ENCODE data around the gene ANK2.

The ANK2 gene

GRCh38 chr4:113288257-113288656 is 238.8 kb downstream of the ANK2 start:
- no peak overlapping the region for H3K27ac ChIP-seq (ENCODE audit: low read depth, low read length, poor library complexity, severe bottlenecking)
- TF ChIP-seq, protein P1, sequence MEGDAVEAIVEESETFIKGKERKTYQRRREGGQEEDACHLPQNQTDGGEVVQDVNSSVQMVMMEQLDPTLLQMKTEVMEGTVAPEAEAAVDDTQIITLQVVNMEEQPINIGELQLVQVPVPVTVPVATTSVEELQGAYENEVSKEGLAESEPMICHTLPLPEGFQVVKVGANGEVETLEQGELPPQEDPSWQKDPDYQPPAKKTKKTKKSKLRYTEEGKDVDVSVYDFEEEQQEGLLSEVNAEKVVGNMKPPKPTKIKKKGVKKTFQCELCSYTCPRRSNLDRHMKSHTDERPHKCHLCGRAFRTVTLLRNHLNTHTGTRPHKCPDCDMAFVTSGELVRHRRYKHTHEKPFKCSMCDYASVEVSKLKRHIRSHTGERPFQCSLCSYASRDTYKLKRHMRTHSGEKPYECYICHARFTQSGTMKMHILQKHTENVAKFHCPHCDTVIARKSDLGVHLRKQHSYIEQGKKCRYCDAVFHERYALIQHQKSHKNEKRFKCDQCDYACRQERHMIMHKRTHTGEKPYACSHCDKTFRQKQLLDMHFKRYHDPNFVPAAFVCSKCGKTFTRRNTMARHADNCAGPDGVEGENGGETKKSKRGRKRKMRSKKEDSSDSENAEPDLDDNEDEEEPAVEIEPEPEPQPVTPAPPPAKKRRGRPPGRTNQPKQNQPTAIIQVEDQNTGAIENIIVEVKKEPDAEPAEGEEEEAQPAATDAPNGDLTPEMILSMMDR (IDR thresholded peaks at IDR 0.05; ENCODE audit: low read length): no peak
- TF ChIP-seq EZH2 (IDR thresholded peaks at IDR 0.05; ENCODE audit: borderline replicate concordance, low read length): no peak

DNA sequence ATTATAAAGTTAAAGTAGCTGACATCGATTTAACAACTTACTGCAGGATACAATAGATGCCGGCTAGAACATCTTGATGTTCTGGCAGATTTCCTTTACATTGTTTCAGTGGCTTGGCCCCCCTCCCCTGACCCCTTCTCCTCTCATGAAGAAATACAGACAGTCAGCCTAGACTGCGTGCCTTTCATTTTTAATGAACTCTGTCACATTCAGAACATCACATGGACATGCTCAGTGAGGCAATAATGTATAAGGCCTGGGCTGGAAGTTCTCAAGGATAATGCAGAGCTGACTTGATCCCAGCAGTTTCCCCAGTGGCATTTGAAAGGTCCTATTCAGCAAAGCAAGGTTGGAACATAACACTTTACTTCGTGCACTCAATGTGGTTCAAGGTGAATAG is 239.2 kb downstream of the ANK2 start:
- no peaks in the 10 kb centered on the region for H3K4me1 ChIP-seq (ENCODE audit: insufficient read depth, low read length, severe bottlenecking)
- no peaks in the 10 kb centered on the region for H3K9me3 ChIP-seq (ENCODE audit: low read length)
- no peak overlapping the region for H3K27ac ChIP-seq (ENCODE audit: low read depth, low read length, poor library complexity, severe bottlenecking)
- H3K9me2 ChIP-seq (ENCODE audit: low read depth, low read length): no peaks in the 10 kb centered on the region
- no peaks in the 10 kb centered on the region for H3K27me3 ChIP-seq (ENCODE audit: insufficient read depth, low read length)
- no peaks in the 10 kb centered on the region for H3K79me2 ChIP-seq (ENCODE audit: insufficient read depth, low read length)
- TF ChIP-seq, protein P1 (IDR thresholded peaks at IDR 0.05; ENCODE audit: low read length): no peak
- TF ChIP-seq EZH2 (IDR thresholded peaks at IDR 0.05; ENCODE audit: borderline replicate concordance, low read length): no peak
- H3K4me2 ChIP-seq (ENCODE audit: low read length): no peak overlapping the region
- no peak overlapping the region for H3K9ac ChIP-seq (ENCODE audit: low read length)
- H4K20me1 ChIP-seq (ENCODE audit: insufficient read depth, low read length): no peaks in the 10 kb centered on the region
- H2AFZ ChIP-seq (ENCODE audit: low read length): no peak overlapping the region
- H3K36me3 ChIP-seq (ENCODE audit: insufficient read depth, low read length): no peaks in the 10 kb centered on the region
- H3F3A ChIP-seq (ENCODE audit: insufficient read depth, low read length): no peaks in the 10 kb centered on the region
- H3K4me3 ChIP-seq (ENCODE audit: low read depth, low read length, poor library complexity, severe bottlenecking): no peak overlapping the region

More at GRCh38 chr4:113288257-113288656, 238.8 kb downstream of the ANK2 start:
- Histone ChIP-seq H3K79me2 (ENCODE audit: insufficient read depth, low read length) (no peaks in the 10 kb centered on the region), H3F3A (ENCODE audit: insufficient read depth, low read length) (no peaks in the 10 kb centered on the region), H3K9ac (ENCODE audit: low read length) (no peak overlapping the region), H3K9me3 (ENCODE audit: low read length) (no peaks in the 10 kb centered on the region), H3K9me2 (ENCODE audit: low read depth, low read length) (no peaks in the 10 kb centered on the region), H3K36me3 (ENCODE audit: insufficient read depth, low read length) (no peaks in the 10 kb centered on the region), H3K27me3 (ENCODE audit: insufficient read depth, low read length) (no peaks in the 10 kb centered on the region), H2AFZ (ENCODE audit: low read length) (no peak overlapping the region), H3K4me3 (ENCODE audit: low read depth, low read length, poor library complexity, severe bottlenecking) (no peak overlapping the region), H4K20me1 (ENCODE audit: insufficient read depth, low read length) (no peaks in the 10 kb centered on the region), H3K4me1 (ENCODE audit: insufficient read depth, low read length, severe bottlenecking) (no peaks in the 10 kb centered on the region), H3K4me2 (ENCODE audit: low read length) (no peak overlapping the region)

DNA sequence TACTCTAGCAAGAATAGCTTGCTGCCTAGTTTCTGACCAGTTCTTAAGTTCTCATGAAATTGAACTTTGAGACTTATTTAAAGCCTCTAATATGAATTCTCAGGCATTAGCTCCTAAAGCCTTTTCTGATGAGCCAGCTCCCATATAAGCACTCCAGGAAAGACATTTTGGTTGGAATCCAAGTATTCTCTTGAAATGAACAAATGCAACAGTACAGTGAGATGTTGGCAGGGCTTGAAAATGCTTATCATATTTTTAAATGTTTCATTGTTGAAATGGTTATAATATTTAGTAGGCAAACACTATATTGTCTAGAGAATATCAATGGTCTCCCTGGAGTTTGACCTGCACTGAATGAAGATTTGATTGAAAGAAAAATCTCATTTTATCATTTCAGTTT is 240.3 kb downstream of the ANK2 start:
- no peak overlapping the region for H3K27ac ChIP-seq (ENCODE audit: low read depth, low read length, poor library complexity, severe bottlenecking)
- H3K4me3 ChIP-seq (ENCODE audit: low read depth, low read length, poor library complexity, severe bottlenecking): no peak overlapping the region

More for the DNA sequence above, 240.3 kb downstream of the ANK2 start:
- Histone ChIP-seq H2AFZ (ENCODE audit: low read length) (no peak overlapping the region), H3K27me3 (ENCODE audit: insufficient read depth, low read length) (no peaks in the 10 kb centered on the region), H3K9me3 (ENCODE audit: low read length) (no peaks in the 10 kb centered on the region), H3K36me3 (ENCODE audit: insufficient read depth, low read length) (no peaks in the 10 kb centered on the region), H3K9ac (ENCODE audit: low read length) (no peak overlapping the region), H3F3A (ENCODE audit: insufficient read depth, low read length) (no peaks in the 10 kb centered on the region), H3K9me2 (ENCODE audit: low read depth, low read length) (no peaks in the 10 kb centered on the region), H3K4me1 (ENCODE audit: insufficient read depth, low read length, severe bottlenecking) (no peaks in the 10 kb centered on the region), H4K20me1 (ENCODE audit: insufficient read depth, low read length) (no peaks in the 10 kb centered on the region), H3K79me2 (ENCODE audit: insufficient read depth, low read length) (no peaks in the 10 kb centered on the region), H3K4me2 (ENCODE audit: low read length) (no peak overlapping the region)
- TF ChIP-seq, protein P1 (IDR thresholded peaks at IDR 0.05; ENCODE audit: low read length): no peak
- no peak for TF ChIP-seq EZH2 (IDR thresholded peaks at IDR 0.05; ENCODE audit: borderline replicate concordance, low read length)

Data from OCI-LY1 (cell line).